Dermis blood vessel endothelial cell (primary cell): ENCODE results near the gene A4GNT. TPM values are rescaled to one million over a fixed set of nuclear protein-coding genes. Genes with fewer than 3 reads are reported as not detected.
"Not testable (repeated sequence)": the region's sequence is repeated elsewhere in the genome, so short reads cannot be mapped to it uniquely, and the experiment has no call there.

ENCODE experiments used
- DNase-seq: peaks from one replicate; pipeline ENCODE4 v3.0.0; 2010
- total RNA-seq: library from RNA; depleted of rRNA; stranded (reverse); fragments of >200 nt; gene quantifications from 2 replicates; pipeline ENCODE4 v1.2.3, GENCODE V29; 2014

Gene A4GNT
- total RNA-seq: not detected in 2 replicates

- no peak for DNase-seq
Measured at GRCh38 chr3:138132239-138132638, at the start of gene A4GNT. Gene A4GNT, minus strand, starts transcription at chr3:138132390. Its CDS starts 1,134 bp downstream, at chr3:138131256.

DNA sequence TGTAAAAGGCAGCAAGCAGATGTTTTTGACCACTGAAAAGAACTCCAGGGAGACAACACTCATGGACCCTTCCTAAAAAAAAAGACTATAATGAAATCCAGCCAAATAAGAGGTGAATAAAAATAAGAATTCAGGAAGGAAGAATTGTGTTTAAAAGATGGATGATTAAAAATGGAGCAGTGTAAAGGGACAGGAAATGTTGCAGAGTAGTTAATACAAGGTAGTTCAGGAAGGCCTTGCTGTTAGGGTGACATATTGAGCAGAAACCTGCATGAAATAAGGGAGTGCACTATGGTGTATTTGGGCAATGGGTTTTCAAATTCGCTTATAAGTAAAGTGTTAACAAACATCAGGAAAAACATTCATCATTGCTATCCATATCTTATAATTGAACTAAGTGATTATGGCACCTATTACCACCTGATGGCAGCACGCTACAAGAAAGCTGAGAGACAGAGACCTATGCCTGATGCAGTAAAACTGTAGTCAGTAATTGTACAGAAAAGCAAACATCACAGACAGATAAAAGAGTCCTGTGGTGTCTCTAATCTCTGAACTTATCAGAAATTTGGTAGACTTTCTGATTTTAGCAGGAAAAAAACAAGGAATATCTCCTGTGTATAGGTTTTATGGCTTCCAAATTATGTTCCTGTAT is 48.3 kb upstream of the A4GNT start:
- DNase-seq: peak; percentile 69

GRCh38 chr3:138174421-138175131 is 42.4 kb upstream of the A4GNT start, which contains the start of gene DBR1:
Gene DBR1, minus strand, starts transcription at chr3:138174921. Its CDS starts 126 bp downstream, at chr3:138174795.
- DNase-seq: peak; percentile 83

- no peak for DNase-seq
Measured at GRCh38 chr3:138173769-138174420, 41.7 kb upstream of the A4GNT start.

- peak; percentile 10 for DNase-seq
Measured at GRCh38 chr3:138172625-138173024, 40.4 kb upstream of the A4GNT start.

DNA sequence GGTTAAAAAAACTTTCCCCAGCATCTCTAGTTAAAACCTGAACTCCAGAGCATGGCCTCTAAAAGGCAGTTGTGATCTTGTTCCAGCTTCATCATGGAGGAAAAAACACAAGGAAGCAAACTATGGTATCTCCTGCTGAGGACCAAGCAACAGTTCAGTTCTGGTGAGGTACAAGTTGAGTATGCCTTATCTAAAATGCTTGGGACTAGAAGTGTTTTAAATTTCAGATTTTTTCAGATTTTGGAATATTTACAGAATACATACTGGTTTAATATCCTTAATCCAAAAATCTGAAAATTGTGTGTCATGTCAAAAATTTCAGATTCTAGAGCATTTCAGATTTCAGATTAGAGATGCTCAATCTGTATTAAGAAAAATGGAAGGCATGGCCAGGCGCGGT is 32.9 kb upstream of the A4GNT start:
- DNase-seq: no peak

- no peak for DNase-seq
Measured at GRCh38 chr3:138157743-138158142, 25.6 kb upstream of the A4GNT start.

GRCh38 chr3:138154534-138154933 is 22.3 kb upstream of the A4GNT start:
- no peak for DNase-seq

DNA sequence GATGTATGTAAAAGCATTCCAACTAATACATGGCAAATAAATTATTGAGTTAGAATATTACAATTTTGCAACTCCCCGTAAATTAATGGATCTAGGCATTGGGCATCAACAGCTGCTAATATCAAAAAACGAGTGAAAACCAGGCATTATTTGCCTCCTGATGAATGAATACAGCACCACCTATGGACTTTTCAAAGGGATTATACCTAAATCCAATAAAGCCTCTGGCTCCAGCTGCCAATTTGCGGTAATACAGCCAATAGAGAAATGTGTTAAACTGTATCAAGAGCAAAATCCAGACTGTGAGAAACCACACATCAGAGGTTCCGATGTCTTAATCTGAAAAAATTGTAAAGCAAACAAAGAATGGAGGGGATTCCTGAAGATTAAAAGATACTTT is 16.3 kb upstream of the A4GNT start:
- DNase-seq: no peak

DNA sequence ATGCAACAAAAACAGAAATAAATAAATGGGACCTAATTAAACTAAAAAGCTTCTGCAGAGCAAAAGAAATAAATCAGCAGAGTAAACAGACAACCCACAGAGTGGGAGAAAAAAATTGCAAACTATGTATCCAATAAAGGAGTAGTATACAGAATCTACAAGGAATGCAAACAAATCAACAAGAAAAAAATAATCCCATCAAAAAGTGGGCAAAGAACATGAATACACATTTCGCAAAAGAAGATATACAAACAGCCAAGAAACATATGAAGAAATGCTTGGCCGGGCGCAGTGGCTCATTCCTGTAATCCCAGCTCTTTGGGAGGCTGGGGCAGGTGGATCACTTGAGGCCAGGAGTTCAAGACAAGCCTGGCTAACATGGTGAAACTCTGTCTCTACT is 10.0 kb upstream of the A4GNT start:
- not testable (repeated sequence) for DNase-seq

- DNase-seq: no peak
Measured at GRCh38 chr3:138140940-138141339, 8.8 kb upstream of the A4GNT start.

GRCh38 chr3:138139691-138140090 is 7.5 kb upstream of the A4GNT start:
- DNase-seq: no peak

DNA sequence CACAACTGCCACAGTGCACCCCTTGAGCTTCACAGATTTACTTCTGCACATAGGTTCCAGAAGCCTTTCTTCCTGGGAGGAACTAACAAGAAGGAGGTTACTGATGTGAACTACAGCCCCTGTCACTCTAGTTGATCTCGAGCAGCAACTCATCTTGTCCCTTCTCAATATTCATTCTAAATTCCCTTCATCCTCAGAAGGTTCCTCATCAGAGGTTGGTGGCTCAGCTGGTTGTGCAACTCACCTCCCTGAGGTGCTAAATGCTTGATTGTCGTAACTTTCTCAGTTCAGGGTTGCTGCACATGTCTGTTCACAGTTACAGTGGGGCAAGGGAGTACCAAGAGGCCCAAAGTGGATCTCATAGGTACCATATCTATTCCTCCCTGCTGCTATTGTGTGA is 5.7 kb upstream of the A4GNT start:
- no peak for DNase-seq

DNA sequence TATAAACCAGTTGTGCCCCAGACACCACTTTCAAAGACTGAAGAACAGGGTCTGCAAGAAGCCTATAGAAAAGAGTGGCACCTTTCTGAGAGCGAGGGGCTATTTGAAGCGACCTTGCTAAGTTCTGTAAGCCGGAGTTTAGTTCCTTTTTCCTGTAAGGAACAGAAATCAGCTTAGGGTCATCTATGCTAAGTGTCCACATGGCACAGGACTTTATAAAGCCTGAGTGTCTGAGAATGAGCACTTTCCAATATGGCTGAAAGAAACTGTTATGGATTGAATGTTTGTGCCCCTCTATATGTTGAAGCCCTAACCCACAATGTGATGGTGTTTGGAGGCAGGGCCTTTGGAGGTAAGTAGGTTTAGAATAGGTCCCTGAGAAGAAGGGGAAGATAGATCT is 4.0 kb upstream of the A4GNT start:
- no peak for DNase-seq

DNA sequence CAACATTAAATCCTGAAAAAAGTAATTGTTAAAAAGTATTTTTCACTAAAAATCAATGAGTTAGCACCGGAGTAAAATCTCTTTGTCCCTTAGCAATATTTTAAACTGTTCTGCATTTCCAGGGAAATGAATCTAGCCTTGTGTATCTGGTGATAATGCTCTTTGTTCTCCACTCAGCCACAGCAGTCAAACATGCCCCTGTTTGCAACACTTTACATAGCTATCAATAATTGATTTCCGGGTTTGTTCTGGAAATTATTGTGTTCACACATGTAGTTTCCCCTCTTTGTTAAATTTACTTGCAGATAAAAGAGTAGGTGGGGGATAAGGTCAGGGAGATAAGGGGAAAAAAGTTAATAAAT is 3.6 kb upstream of the A4GNT start:
- no peak for DNase-seq

DNA sequence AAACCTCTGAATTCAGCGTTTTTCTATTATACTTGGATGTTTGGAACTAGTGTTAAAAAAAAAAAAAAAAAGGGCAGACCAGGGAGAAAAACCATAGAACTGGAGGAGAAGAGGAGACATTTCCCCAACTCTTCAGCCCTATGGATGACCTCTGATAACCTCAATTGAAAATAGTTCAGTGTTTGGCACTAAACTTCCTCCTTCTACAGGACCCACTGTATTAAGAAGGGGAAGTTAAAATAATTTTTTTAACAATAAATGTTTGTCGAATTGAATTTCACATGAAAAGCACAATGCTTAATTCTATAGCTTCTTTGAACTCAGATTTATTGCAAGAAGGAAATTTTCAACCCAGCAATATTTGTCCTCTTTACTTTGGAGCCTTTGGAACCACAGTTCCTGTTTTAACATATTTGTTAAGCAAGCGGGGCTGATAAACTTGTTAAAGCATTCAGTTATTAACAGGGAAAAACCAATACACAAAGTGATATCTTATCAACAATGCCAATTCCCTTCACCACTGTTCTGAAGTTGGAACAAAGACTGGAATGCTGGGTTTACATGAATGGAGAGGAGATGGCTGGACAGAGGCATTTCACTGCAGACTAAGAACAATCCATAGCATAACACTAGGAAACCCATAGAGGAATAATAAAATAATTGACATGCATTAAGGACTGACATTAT is 3.1 kb upstream of the A4GNT start:
- DNase-seq: no peak

DNA sequence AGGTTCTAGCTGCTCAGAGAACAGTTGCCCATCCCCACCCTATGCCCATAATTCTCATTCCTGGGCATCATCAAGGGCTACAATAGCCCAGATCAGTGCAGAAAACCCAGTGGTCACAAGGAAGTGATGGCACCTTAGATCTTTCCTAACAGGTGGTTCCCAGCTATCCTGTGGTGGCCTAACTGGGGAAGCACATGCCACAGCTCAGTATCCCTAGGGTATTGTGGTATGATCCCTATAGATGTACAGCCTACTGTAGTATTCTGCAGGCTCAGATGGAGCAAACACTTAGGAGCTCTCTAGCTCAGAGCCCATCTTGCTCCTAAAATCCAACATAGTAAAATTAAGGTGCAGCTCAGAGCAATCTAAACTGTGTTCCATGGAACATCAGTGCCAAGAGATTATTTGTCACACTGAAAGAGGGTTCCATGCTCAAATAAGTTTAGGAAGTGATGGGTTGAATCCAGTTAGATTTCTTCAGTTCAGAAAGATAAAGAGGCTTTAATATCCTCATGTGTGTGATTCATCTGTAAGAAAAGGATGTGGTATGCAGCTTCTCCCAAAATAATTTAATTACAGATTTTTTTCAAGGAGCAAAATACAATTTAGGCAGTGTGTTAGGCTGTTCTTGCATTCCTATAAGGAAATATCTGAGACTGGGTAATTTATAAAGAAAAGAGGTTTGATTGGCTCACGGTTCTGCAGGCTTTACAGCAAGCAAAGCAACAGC is 4.4 kb downstream of the A4GNT start:
- no peak for DNase-seq

- no peak for DNase-seq
Measured at GRCh38 chr3:138125548-138126221, 6.5 kb downstream of the A4GNT start.

GRCh38 chr3:138124706-138125355 is 7.4 kb downstream of the A4GNT start:
- no peak for DNase-seq

GRCh38 chr3:138124188-138124587 is 8.0 kb downstream of the A4GNT start:
- no peak for DNase-seq

DNA sequence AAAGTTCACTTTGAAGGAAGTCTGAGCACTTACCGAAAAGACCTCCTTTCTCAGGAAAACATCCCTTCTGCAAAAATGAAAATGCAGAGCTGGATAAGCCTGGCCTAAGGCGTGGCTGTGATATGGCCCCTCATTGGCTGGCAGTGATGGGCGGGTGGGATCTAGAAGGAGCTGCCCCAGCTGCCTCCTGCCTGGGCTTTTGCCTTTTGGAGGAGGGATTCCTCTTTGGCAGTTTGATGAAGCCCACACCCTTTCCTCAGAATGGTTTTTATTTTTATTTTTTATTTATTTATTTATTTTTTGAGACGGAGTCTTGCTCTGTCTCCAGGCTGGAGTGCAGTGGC is 12.8 kb downstream of the A4GNT start:
- no peak for DNase-seq
